HL-60/S4 treated with retinoic acid at 250 ng/mL for 4 days and 3 days (cell line): ENCODE data around the gene HSPG2.

ENCODE experiments used
- in situ Hi-C: fragments of 300-500 bp; cut with MboI; formaldehyde crosslinking; loops from 2 replicates; pipeline ENCODE4 v1.7.0; 2022; ENCODE audit warnings: low sequenced_read_pairs

Gene HSPG2

DNA sequence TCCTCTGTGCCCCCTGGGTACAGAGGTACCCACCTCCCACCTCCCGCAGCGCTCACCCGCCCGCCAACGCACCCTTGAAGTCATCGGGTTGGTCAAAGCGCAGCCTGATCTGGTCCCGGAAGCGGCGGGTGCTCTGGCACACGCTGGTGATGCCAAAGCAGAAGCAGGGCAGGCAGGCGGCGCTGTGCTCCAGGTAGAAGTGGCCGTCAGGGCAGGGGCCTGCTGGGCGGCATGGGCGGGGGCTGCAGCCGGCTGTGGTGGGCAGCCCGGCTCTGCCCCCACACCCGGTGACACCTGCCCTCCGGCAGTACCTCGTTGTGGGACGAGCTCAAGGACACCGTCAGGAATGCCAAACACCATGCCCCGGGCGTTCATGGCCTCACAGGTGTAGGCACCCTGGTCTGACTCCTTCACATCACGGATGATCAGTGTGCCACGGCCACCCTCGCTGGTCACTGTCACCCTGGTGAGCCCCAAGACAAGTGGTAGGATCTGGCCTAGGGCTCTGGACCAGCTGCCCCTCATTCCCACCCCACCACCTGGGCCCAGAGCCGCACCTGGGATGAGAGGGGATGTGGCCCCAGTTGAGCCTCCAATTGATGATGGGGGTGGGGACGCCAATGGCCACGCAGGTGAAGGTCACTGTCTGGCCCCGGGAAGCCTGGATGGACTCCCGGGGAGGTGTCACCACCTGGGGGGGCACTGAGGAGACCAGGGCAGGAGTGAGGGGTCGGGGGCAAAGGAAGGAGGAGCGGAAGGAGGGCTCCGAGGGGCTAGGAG is 52.5 kb downstream of the HSPG2 start:
- in situ Hi-C loops = no loop called here

DNA sequence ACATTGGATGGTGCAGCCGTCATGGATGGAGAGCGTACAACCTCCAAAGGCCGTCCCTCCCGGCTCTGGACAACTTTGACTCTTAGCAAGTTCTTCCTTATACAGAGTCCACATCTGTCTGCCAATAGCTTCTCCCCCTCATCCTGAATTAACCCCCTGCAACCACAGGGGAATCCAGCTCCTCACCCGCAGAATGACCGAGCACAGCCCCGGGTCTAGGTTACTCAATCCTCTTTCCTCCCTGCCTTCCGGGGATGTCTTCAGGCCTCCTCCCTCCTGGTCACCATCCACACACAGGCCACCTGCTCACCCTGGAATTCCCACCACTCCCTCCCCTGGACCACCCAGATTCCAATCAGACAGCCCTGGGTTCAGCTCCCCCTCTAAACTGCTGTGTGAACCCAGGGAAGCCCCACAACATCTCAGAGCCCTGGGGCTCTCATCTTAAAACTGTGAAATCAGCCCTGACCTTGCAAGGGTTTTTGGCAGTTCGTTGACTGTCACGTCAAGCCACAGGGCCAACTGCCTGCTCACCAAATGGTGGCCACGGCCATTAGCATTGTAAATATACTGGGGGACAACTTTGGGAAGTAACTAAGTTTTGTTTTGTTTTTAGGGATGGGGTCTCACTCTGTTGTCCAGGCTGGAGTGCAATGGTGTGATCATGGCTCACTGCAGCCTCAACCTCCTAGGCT is 54.2 kb downstream of the HSPG2 start:
- in situ Hi-C loops = no loop called here

DNA sequence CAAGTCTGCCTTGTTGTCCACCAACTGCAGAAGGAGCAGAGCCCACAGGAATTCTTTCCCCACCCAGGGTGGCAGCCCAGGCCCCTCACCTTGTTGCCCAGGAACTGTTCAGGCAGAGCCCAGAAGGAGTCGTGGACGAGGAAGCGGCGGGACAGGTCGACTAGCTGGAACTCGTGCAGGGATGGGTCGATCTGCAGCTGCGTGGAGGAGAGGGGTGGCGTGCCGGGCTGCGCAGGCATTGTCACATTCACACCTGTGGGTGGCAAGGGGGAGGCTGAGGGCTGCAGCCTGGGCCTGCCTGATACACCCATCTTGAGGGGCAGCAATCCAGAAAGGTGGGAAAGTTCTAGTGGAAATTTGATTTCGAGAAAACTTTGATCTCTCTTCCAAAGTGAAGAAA is 55.9 kb downstream of the HSPG2 start:
- in situ Hi-C loops = no loop called here

DNA sequence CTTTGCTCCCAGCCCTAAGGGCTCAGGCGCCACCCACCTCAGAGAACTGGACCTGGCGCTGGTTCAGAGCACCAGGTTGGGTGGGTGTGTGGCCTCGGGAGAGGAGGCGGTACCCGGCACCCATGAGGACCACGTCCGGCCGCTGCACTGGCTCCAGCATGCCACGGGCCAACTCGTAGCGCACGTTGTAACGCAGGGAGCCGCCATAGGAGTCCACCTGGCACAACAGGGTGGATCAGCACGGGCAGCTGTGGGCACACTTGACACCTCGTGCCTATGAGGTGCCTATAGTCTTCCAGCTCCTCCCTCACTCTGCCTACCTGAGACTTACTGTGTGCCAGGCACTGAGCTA is 56.5 kb downstream of the HSPG2 start:
- in situ Hi-C loops = no loop called here

DNA sequence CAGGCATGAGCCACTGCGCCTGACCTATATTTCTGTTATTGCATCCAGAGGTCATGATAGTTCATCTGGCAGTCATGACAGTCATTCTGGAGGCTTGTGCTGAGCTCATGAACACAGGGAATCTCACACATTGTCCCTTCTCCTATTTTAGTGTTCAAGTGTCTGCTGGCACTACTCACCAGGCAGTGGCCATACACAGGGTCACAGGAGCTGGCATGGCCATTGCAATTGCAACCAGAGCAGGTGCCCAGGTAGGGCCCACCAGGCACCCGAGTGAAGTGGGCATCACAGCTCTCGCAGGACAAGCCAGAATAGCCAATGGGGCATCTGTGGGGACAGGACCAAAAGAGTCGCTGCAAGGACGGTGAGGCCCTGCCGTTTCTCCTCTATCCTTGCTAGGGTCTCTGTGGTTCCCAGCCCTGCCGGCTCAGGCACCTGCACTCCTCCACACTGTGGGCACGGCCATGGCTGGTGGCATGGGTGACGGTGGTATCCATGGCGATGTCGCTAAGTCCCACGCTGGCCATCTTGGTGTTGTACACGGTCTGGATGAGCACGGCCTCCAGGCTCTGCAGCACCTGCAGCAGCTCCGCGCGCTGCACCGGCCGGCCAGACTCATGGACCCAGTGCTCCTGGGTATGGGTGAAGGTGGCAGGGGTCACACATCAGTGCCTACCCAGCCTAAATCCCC is 57.0 kb downstream of the HSPG2 start:
- in situ Hi-C loops = no loop called here

DNA sequence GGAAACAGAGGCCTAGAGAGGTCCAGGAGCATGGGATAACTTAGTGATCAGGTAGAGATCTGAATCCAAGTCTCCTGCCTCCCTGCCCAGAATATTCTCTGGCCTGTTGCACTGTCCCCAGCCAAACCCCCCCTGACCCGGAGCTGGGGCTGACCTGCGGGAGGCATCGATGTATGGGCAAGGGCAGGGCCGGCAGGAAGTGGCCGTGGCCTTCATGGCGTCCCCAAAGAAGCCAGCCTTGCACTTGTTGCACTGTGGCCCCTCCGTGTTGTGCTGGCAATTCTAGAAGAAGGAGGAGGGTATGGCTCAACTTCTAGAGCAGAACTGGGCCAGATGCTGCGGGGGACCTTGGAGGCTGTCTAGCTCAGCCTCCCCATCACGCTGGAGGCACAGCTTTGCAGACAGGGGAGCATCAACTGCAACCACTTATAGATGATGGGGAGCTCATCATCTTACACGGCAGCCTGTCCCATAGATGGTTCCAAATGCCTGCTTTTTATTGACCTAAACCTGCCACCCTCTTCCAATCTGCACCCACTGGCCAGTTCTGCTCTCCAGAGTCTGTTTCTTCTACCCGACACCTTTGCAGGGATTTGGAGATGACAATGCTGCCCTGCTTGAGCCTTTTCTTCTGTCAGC is 58.2 kb downstream of the HSPG2 start:
- in situ Hi-C loops = no loop called here

DNA sequence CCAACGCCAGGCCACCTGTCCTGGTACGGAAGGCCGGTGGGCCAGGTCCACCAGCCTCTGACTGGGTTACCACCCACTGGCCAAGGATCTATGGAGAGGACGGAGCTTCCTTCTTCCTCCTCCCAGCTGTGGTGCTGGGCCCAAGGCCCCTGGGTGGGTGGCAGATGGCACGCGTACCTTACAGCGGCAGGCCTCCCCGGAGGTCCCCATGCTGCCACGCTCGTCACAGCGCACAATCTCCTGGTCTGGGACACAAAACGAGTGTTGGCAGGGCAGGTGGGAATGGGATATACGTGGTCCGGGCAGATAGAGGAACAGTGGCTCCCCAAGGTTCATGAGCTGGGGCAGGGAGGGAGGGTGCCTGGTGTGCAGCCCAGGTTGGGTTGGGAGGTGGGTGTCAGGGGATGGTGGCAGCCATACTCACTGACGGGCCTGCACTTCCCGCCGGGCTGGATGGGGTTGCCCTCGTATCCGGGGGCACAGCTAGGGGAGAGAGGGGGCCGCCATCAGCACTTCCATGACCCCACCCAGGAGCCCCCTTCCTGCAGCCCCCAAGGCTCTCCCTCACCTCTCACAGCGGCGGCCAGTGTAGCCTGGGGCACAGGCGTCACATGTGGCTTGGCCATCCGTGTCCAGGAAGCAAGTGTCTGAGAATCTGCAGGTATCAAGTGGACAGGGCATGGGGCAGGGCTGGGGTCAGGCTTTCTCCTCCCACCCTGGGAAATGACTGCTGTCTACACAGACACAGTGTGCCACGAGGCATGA is 58.9 kb downstream of the HSPG2 start:
- in situ Hi-C loops = no loop called here

DNA sequence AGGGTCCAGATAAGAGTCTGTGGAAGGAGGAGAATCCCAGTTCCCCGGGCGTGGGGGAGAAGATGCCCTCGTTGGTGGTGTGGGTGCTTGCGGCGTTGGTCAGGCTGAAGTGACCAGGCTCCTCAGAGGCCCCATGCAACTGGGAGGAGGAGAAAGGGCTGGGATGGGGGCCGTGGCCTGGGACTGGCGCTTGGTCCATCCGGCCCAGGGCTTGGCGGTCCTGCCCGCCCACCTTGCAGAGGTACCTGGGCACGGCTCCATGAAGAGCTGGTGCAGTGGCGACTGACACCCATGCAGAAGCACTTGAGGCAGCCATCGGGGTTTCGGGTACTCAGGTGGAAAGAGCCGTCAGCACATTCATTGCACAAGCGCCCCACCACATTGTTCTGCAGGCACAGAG is 60.8 kb downstream of the HSPG2 start:
- in situ Hi-C loops = no loop called here

DNA sequence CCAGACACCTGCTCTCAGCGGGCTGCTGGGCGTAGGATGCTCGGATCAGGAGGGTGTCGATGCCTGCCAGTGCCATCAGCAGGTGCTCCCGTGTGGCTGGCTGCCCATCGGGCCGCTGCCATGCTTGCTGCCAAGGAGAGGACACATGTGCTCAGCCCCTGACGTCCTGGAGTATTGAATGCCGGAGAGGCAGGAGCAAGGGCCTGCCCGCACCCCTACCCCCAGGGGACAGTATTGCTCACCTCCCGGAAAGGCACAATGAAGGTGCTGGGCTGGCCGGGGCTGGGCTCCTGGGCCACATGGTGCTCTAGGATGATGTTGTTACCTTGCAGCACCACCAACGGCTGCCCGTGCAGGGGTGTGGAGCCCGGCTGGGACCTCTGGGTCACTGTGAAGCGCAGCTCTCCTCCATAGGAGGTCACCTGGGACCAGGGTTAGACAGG is 61.5 kb downstream of the HSPG2 start:
- in situ Hi-C loops = no loop called here

DNA sequence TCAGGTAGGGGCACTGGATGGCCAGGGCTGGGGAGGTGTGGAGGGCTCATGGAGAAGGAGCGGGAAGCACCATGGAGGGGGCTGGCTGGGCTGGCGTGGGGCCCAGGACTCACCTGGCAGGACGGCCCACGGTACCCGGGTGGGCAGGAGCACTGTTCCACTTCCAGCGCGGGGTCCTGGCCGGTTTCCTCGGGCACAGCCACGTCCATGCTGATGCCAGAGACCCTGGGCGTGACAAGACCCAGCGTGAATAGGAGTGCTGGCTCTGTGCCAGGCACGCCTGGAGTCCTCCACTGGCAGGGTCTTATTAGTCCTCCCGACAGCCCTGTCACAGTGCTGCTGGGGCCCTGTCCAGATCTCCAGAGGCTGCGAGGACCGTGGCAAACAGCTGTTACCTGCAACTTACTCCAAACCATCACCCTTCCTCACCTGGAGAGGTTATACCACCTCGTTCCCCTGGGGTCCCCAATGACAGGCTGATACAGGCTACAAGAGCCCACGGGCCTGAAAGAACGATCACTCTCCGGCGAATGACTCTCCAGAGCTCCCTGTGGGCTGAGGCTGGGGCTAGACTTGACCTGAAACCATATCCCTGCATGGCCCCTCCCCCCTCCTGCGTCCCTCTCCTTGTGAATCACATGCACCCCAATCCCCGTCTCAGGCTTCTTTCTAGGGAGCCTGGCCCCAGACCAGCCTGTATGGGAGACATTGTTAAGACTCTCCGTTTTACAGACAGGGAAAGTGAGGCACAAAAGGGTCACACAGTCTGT is 62.1 kb downstream of the HSPG2 start:
- in situ Hi-C loops = no loop called here

DNA sequence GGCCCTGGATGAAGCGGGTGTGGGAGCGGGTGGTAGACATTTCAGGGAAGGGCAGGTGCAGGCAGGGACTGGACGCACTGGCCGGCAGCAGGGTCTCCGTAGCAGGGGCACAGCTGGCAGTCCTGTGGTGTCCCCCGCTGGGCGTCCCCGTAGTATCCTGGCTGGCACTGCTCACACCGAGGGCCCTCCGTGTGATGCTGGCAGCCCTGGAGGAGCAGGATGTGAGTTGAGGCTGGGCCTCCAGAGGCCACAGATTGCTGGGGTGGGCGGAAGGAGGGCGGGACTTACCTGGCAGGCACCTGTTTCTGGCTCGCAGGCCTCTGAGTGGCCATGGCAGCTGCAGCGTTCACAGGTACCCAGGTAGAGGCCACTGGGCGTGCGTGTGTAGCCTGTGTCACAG is 62.8 kb downstream of the HSPG2 start:
- in situ Hi-C loops = no loop called here

DNA sequence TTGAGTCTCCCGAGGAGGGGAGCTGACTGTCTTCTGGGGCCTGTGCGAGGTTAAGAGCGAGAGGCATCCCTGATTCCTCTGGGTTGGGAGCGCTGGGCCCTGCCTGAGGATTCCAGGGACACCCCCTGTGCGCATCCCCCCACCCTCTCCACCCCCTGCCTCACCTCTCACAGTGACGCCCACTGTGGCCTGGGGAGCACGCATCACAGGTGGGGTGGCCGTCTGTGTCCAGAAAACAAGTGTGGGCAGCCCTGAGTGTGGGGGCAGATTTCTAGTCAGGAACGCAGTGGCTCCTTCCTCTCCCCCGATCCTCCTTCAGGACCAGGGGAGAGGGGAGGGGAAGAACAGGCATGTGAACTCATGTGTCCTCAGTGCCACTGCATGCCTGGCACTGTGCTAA is 63.3 kb downstream of the HSPG2 start:
- in situ Hi-C loops = no loop called here

DNA sequence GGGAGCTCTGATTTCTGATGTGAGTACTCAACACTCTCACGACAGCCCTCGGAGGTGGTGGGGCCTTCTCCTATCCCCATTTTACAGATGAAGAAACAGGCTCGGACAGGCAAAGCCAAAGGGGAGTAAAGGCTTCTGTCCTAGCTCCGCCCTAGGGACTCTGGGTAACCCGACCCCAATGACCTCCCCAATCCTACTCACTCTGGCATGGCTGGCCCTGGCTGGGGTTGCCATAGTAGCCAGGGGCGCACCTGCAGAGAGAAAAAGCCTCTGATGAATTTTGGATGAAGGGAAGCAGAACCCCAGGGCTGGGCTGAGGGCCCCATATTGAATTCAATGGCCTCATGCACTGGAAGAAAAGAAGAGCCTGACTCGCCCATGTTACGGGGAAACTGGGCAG is 63.9 kb downstream of the HSPG2 start:
- in situ Hi-C loops = no loop called here

DNA sequence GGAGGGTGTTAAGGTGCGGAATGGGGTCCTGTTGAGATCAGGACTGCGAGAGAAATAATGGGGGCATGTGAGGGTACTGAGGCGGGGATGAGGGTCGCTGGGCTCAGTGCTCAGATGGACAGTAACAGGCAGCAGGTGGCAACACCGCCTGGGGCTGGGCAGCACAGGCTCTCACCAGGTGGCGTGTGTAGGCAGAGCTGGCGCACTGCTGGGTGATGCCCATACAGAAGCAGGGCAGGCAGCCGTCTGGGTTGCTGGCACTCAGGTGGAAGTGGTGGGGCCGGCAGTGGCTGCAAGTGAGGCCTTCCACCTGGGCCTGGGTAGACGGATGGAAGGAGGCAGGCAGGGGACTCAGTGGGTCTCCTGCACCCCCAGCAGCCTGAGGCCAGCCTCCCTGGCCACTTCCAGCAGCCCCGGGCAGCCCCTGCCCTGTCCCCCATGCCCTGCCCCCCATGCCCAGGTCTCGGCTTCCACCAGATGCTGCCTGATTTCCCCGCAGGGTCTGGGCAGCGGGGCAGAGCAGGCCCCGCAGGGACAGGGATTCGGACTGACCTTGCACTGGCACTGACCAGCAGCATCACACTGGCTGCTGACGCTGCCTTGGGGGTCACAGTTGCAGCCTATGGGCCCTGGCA is 64.5 kb downstream of the HSPG2 start:
- in situ Hi-C loops = no loop called here

DNA sequence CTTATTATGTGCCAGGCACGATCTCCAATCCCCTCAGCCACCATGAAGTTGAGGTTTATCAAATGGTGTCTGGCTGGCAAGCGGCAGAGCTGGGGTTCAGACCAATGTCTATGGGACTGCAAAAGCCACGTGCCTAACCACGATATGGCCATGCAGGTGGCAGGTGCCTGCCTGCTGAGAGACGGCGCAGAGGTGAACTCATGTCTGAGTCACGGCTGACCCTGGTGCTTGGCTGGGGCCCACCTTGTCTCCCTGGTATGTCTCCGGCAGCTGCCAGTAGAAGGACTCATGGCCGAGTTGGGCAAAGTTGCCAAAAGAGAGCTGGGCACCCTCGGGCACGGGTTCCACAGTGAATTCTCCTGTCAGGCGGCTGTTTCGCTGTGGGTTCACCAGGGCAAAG is 65.2 kb downstream of the HSPG2 start:
- in situ Hi-C loops = no loop called here

DNA sequence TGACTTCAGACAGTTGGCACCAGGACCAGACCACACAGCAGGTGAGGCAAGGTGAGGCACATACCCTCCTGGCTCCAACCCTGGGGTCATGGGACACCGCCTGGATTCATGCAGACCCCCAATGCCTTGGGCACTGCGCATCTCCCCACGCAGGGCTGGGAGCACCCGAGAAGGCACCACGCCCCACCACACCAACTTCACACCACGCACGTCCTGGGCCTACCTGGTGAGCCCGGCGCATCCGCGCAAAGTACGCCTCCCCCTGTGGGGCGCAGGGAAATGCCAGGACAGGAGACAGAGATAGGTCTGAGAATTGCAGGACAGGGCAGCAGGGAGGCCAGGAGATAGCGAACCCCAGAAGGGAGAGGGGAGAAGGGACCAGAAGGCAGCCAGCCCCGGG is 66.5 kb downstream of the HSPG2 start:
- in situ Hi-C loops = no loop called here

DNA sequence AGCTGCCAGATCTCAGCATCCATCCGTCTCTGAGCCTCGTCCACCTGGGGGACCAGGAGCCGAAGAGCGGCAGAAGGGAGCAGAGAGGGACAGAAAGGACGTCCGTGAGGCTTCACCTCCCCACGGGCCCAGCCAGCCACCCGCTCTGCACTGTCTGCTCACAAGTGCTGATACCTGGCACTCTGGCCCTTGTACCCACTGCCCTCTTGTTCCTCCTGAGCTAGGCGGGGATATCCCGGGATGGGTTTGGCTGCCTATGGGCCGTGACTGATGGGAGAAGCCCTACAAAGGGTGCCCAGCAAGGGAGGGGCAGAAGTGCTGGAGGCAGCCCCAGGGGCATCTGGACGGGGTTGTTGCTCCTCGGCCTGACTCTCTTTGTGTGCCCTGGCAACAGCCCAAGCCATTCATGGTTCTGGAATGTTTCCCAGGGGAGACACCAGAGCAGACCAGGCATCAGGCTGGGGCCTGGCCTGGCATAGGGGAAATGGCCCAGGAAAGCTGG is 67.4 kb downstream of the HSPG2 start:
- in situ Hi-C loops = no loop called here

DNA sequence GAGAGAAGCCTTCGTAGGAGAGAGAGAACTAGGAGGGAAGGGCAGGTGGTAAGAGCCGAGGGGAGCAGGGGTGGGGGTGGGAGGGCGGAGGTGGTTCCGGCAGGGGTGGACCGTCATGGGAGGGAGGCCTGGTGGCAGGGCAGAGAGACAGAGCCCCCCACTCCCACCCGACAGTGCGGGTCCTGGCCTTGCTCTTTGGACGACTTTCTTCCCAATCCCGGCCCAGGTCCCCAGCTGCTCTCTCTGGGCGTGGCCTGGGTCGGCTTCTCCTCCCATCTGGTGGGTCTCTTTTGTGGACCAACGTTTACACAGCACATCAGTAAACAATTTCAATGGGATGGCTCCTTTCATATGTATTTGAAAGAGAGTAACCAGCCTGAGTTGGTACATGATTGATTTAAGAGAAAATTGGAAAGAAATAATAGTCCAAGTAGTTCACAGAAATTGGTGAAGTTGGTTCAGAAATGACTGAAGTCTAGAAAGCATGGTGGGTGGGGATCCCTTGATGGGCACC is 68.1 kb downstream of the HSPG2 start:
- in situ Hi-C loops = no loop called here

DNA sequence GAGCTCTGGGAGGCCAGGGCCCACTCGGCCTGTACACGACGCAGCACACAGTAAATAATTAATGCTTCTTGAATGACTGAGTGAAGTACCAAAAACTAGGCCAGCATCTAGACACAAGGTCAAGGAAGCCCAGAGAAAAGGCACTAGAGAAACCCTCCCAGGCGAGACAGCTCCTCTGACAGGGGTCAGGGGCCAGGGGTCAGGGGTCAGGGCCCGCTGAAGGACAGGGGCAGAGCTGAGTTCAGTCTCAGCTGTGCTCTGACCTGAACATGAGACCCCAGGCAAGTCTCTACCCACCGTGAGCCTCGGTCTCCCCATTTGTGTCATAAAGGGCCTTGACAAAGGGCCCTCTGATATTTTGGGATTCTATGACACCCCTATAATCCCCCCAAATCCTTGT is 68.6 kb downstream of the HSPG2 start:
- in situ Hi-C loops = no loop called here
